HUES6 (cell line): ENCODE results near the gene AKAP3.

Experiments
- H3K27ac ChIP-seq: 2 replicates; pipeline ENCODE4 v1.7.0; 2013; ENCODE audit warnings: low read depth, mild to moderate bottlenecking, low read length, inconsistent platforms
- H3K27me3 ChIP-seq: 2 replicates; pipeline ENCODE4 v1.6.1; 2013; ENCODE audit warnings: low read length; ENCODE audit not compliant: control insufficient read depth, insufficient read depth
- H3K36me3 ChIP-seq: 2 replicates; pipeline ENCODE4 v1.6.1; 2013; ENCODE audit warnings: low read length; ENCODE audit not compliant: control insufficient read depth, insufficient read depth
- H3K4me1 ChIP-seq: 2 replicates; pipeline ENCODE4 v1.6.1; 2013; ENCODE audit warnings: low read length; ENCODE audit not compliant: control insufficient read depth, insufficient read depth
- H3K4me3 ChIP-seq: 2 replicates; pipeline ENCODE4 v1.5.1; 2013; ENCODE audit warnings: low read depth, low read length
- H3K9ac ChIP-seq: one replicate; pipeline ENCODE4 v1.6.1; 2013; ENCODE audit warnings: mild to moderate bottlenecking, low read length
- H3K9me3 ChIP-seq: 2 replicates; pipeline ENCODE4 v1.6.1; 2013; ENCODE audit warnings: low read depth, low read length; ENCODE audit not compliant: control insufficient read depth, insufficient read depth

AKAP3 gene

GRCh38 chr12:4603946-4604345, 44.9 kb downstream of the AKAP3 start:
- Histone ChIP-seq H3K27ac (no peak overlapping the region), H3K9me3 (no peaks in the 10 kb centered on the region), H3K36me3 (no peaks in the 10 kb centered on the region), H3K27me3 (peaks cover 7% of the 10 kb centered on the region; the same call in 1 of the 2 replicates), H3K4me3 (no peak overlapping the region), H3K9ac (no peak overlapping the region), H3K4me1 (no peaks in the 10 kb centered on the region)

GRCh38 chr12:4603421-4603820, 45.4 kb downstream of the AKAP3 start:
- Histone ChIP-seq H3K27me3 (peaks cover 7% of the 10 kb centered on the region; the same call in 1 of the 2 replicates), H3K36me3 (no peaks in the 10 kb centered on the region), H3K4me3 (no peak overlapping the region), H3K27ac (no peak overlapping the region), H3K9me3 (no peaks in the 10 kb centered on the region), H3K9ac (no peak overlapping the region), H3K4me1 (no peaks in the 10 kb centered on the region)

- Histone ChIP-seq H3K36me3 (no peaks in the 10 kb centered on the region), H3K9ac (no peak overlapping the region), H3K4me1 (no peaks in the 10 kb centered on the region; the same call in 1 of the 2 replicates), H3K27ac (no peak overlapping the region), H3K4me3 (no peak overlapping the region), H3K9me3 (no peaks in the 10 kb centered on the region), H3K27me3 (no peaks in the 10 kb centered on the region)
These were observed 53.0 kb downstream of the AKAP3 start for GRCh38 chr12:4595881-4596280.

GRCh38 chr12:4591180-4591687, 57.6 kb downstream of the AKAP3 start:
- Histone ChIP-seq H3K36me3 (no peaks in the 10 kb centered on the region), H3K27me3 (no peaks in the 10 kb centered on the region), H3K27ac (no peak overlapping the region), H3K9ac (no peak overlapping the region), H3K4me1 (no peaks in the 10 kb centered on the region; the same call in none of the 2 replicates), H3K4me3 (no peak overlapping the region), H3K9me3 (no peaks in the 10 kb centered on the region)

GRCh38 chr12:4589941-4590340, 58.9 kb downstream of the AKAP3 start:
- Histone ChIP-seq H3K9ac (no peak overlapping the region), H3K9me3 (no peaks in the 10 kb centered on the region), H3K27ac (no peak overlapping the region), H3K27me3 (no peaks in the 10 kb centered on the region), H3K36me3 (no peaks in the 10 kb centered on the region), H3K4me3 (no peak overlapping the region), H3K4me1 (no peaks in the 10 kb centered on the region; the same call in none of the 2 replicates)

- Histone ChIP-seq H3K36me3 (no peaks in the 10 kb centered on the region), H3K27ac (no peak overlapping the region), H3K9ac (no peak overlapping the region), H3K27me3 (no peaks in the 10 kb centered on the region), H3K9me3 (no peaks in the 10 kb centered on the region), H3K4me3 (no peak overlapping the region), H3K4me1 (peaks cover 2% of the 10 kb centered on the region)
These were observed 59.9 kb downstream of the AKAP3 start for GRCh38 chr12:4588916-4589315.

- no peak overlapping the region for H3K9ac ChIP-seq
- no peak overlapping the region for H3K4me3 ChIP-seq
- no peaks in the 10 kb centered on the region for H3K27me3 ChIP-seq
- peaks cover 2% of the 10 kb centered on the region for H3K4me1 ChIP-seq
- H3K9me3 ChIP-seq, result no peaks in the 10 kb centered on the region
- no peaks in the 10 kb centered on the region for H3K36me3 ChIP-seq
- no peak overlapping the region for H3K27ac ChIP-seq
These were observed 61.7 kb downstream of the AKAP3 start for GRCh38 chr12:4587108-4587507.

GRCh38 chr12:4586500-4586899, 62.4 kb downstream of the AKAP3 start:
- Histone ChIP-seq H3K27ac (no peak overlapping the region), H3K27me3 (no peaks in the 10 kb centered on the region), H3K4me1 (peaks cover 2% of the 10 kb centered on the region), H3K4me3 (no peak overlapping the region), H3K9me3 (no peaks in the 10 kb centered on the region), H3K36me3 (no peaks in the 10 kb centered on the region), H3K9ac (no peak overlapping the region)

GRCh38 chr12:4584896-4585295, 64.0 kb downstream of the AKAP3 start:
- H3K4me3 ChIP-seq, result no peak overlapping the region
- H3K27me3 ChIP-seq, result no peaks in the 10 kb centered on the region
- H3K9ac ChIP-seq, result no peak overlapping the region
- peaks cover 9% of the 10 kb centered on the region for H3K4me1 ChIP-seq
- H3K36me3 ChIP-seq, result no peaks in the 10 kb centered on the region
- H3K9me3 ChIP-seq, result no peaks in the 10 kb centered on the region
- H3K27ac ChIP-seq, result no peak overlapping the region

- Histone ChIP-seq H3K4me3 (no peak overlapping the region), H3K27me3 (no peaks in the 10 kb centered on the region), H3K9ac (no peak overlapping the region), H3K27ac (no peak overlapping the region), H3K9me3 (no peaks in the 10 kb centered on the region), H3K36me3 (no peaks in the 10 kb centered on the region), H3K4me1 (peaks cover 9% of the 10 kb centered on the region)
These were observed 64.6 kb downstream of the AKAP3 start for GRCh38 chr12:4584281-4584680.

GRCh38 chr12:4580281-4580688, 68.6 kb downstream of the AKAP3 start:
- no peak overlapping the region for H3K27ac ChIP-seq
- H3K4me1 ChIP-seq, result peaks cover 9% of the 10 kb centered on the region
- no peak overlapping the region for H3K4me3 ChIP-seq
- no peak overlapping the region for H3K9ac ChIP-seq
- H3K27me3 ChIP-seq, result no peaks in the 10 kb centered on the region
- H3K9me3 ChIP-seq, result no peaks in the 10 kb centered on the region
- no peaks in the 10 kb centered on the region for H3K36me3 ChIP-seq
